PC-3 (cell line): ENCODE data around the gene SRPX. TPM values are rescaled to one million over a fixed set of nuclear protein-coding genes. Genes with fewer than 3 reads are reported as not detected.
A peak's percentile ranks its signal among the peaks of the same experiment; 100 is the strongest.

Experiments
- ATAC-seq: fragments of 200-7000 bp; cut with Tn5 transposase; 2 replicates; pipeline ENCODE4 v1.9.1; 2020; ENCODE audit warnings: mild to moderate bottlenecking, moderate library complexity
- BruUV-seq: library from RNA; stranded (reverse); fragments of 400-500 nt; replicated peaks from 2 replicates; lab custom pipeline; 2021; lab: Mats Ljungman, UMichigan
- CTCF ChIA-PET: fragments of 300-600 bp; sonication (Branson Sonifier 250); formaldehyde crosslinking; loops from one replicate; lab custom pipeline; 2022; ENCODE audit warnings: antibody characterized with exemption; lab: Charles Lee
- POLR2A ChIA-PET: fragments of 300-600 bp; sonication (Branson Sonifier 250); formaldehyde crosslinking; loops from one replicate; lab custom pipeline; 2022; ENCODE audit warnings: antibody characterized with exemption; ENCODE audit not compliant: unreplicated experiment; lab: Charles Lee
- DNase-seq: peaks from one replicate; pipeline ENCODE4 v3.0.0-alpha.2; 2015
- H2AFZ ChIP-seq: fragments of 300-600 bp; sonication (generic); 2 replicates; pipeline ENCODE4 v1.6.0; 2016; ENCODE audit warnings: antibody characterized with exemption, low read length
- H3F3A ChIP-seq: fragments of 300-600 bp; sonication (generic); one replicate; pipeline ENCODE4 v1.6.0; 2017; ENCODE audit warnings: antibody characterized with exemption, low read length, control low read depth, mild to moderate bottlenecking; ENCODE audit not compliant: unreplicated experiment
- H3K27ac ChIP-seq: fragments of 300-600 bp; sonication (generic); 2 replicates; pipeline ENCODE4 v1.5.1; 2016; ENCODE audit warnings: mild to moderate bottlenecking, low read length
- H3K27me3 ChIP-seq: fragments of 300-600 bp; sonication (generic); 2 replicates; pipeline ENCODE4 v1.6.1; 2016; ENCODE audit warnings: low read length, mixed read lengths
- H3K36me3 ChIP-seq: fragments of 300-600 bp; sonication (generic); 2 replicates; pipeline ENCODE4 v1.6.1; 2016; ENCODE audit warnings: low read depth, mixed run types, low read length, mixed read lengths
- H3K4me1 ChIP-seq: fragments of 300-600 bp; sonication (generic); 2 replicates; pipeline ENCODE4 v1.5.1; 2016; ENCODE audit warnings: low read length; ENCODE audit not compliant: insufficient read depth
- H3K4me2 ChIP-seq: fragments of 300-600 bp; sonication (generic); 2 replicates; pipeline ENCODE4 v1.6.0; 2016; ENCODE audit warnings: low read length
- H3K4me3 ChIP-seq: fragments of 300-600 bp; sonication (generic); 2 replicates; pipeline ENCODE4 v1.5.1; 2016; ENCODE audit warnings: mild to moderate bottlenecking, low read length, mixed read lengths
- H3K79me2 ChIP-seq: fragments of 300-600 bp; sonication (generic); 2 replicates; pipeline ENCODE4 v1.6.1; 2017; ENCODE audit warnings: low read length, mixed read lengths
- H3K9ac ChIP-seq: fragments of 300-600 bp; sonication (generic); 2 replicates; pipeline ENCODE4 v1.6.0; 2016; ENCODE audit warnings: mild to moderate bottlenecking, low read length
- H3K9me2 ChIP-seq: fragments of 300-600 bp; sonication (generic); replicated peaks from 2 replicates; pipeline ENCODE4 v1.6.1; 2016; ENCODE audit warnings: mixed run types, low read length, mixed read lengths
- H3K9me3 ChIP-seq: fragments of 300-600 bp; sonication (generic); 2 replicates; pipeline ENCODE4 v1.6.1; 2016; ENCODE audit warnings: low read length, mixed read lengths
- H4K20me1 ChIP-seq: fragments of 300-600 bp; sonication (generic); 2 replicates; pipeline ENCODE4 v1.6.1; 2016; ENCODE audit warnings: low read length, mixed read lengths
- EZH2 ChIP-seq: fragments of 300-600 bp; sonication (generic); IDR thresholded peaks from one replicate; pipeline ENCODE4 v1.6.1; 2017; ENCODE audit warnings: antibody characterized with exemption, mild to moderate bottlenecking, low read length; ENCODE audit not compliant: unreplicated experiment
- EZH2phosphoT487 ChIP-seq: fragments of 300-600 bp; sonication (generic); IDR thresholded peaks from 2 replicates; pipeline ENCODE4 v1.6.1; 2018; ENCODE audit warnings: mild to moderate bottlenecking, antibody characterized with exemption, low read length, borderline replicate concordance
- intact Hi-C: fragments of 100-400 bp; cut with micrococcal nuclease; formaldehyde crosslinking; loops from 2 replicates; pipeline ENCODE4 v1.9.0; 2023
- total RNA-seq: library from RNA; depleted of rRNA; stranded (reverse); fragments of >200 nt; gene quantifications from 2 replicates; pipeline ENCODE4 v1.2.3, GENCODE V29; 2014
- TF ChIP-seq, protein P1 (sequence below): fragments of 300-600 bp; sonication (generic); conservative IDR thresholded peaks from 2 replicates; pipeline ENCODE4 v1.5.1; 2017; ENCODE audit warnings: antibody characterized with exemption, low read depth, mild to moderate bottlenecking, low read length

SRPX gene
- total RNA-seq, 1 experiment from 2014 or later = 5.0 TPM

DNA sequence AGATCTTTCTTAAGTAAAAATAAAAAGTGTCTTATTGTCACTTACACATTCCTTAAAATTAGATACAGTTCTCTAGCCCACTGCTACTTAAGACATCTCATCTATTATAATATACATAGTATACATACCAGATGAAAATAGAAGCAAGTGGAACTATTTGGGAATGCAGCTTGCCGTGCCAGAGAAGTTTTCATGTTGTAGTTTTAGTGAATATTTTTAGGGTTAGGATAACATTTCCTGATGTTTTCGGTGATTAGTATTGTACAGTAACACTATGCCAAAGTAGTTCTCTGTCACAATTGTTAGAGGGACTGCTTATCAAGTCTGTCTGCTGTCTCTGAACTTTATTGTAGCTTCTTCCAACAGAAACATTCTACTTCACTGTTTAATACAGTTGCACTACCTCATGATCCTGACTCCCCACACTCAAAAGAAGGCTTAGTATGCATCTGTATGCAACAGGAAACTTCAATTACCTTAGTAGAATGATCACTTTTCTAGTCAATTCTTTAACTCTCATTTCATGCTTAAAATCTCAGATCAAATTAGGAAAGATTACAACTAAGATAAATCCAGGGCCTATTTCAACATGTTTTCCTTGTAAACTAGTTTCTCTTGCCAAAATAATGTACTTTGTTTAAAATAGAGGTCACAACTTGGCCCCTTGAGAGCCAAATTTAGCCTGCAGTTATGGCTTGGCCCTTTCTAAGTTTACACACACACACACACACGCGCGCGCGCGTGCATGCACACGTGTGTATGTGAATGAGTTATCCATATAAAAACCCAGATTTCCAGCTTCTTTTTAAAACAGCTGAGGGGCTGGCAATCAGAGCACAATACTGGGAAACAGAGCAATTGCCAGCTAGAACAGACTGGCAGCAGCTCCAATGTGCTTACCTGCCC lies 42.3 kb upstream of the SRPX start:
- DNase-seq (no peak), ATAC-seq (no peak)
- Histone ChIP-seq H3K4me2 (no peak overlapping the region), H3K9ac (no peak overlapping the region), H3K36me3 (no peaks in the 10 kb centered on the region), H3K4me1 (no peaks in the 10 kb centered on the region), H4K20me1 (no peaks in the 10 kb centered on the region), H3K9me2 (no peaks in the 10 kb centered on the region), H3K9me3 (no peaks in the 10 kb centered on the region), H3K27ac (no peak overlapping the region), H3K4me3 (no peak overlapping the region), H2AFZ (no peak overlapping the region), H3F3A (no peaks in the 10 kb centered on the region), H3K79me2 (no peaks in the 10 kb centered on the region), H3K27me3 (no peaks in the 10 kb centered on the region)
- no TSS peak for BruUV-seq
- POLR2A ChIA-PET = no interaction called here
- intact Hi-C loops = loop anchor here (1.0 kb wide), 1 partner anchor 25 kb away; no protein-coding TSS in a partner anchor
- TF ChIP-seq EZH2phosphoT487 (no peak), EZH2 (no peak)
- TF ChIP-seq, protein P1, sequence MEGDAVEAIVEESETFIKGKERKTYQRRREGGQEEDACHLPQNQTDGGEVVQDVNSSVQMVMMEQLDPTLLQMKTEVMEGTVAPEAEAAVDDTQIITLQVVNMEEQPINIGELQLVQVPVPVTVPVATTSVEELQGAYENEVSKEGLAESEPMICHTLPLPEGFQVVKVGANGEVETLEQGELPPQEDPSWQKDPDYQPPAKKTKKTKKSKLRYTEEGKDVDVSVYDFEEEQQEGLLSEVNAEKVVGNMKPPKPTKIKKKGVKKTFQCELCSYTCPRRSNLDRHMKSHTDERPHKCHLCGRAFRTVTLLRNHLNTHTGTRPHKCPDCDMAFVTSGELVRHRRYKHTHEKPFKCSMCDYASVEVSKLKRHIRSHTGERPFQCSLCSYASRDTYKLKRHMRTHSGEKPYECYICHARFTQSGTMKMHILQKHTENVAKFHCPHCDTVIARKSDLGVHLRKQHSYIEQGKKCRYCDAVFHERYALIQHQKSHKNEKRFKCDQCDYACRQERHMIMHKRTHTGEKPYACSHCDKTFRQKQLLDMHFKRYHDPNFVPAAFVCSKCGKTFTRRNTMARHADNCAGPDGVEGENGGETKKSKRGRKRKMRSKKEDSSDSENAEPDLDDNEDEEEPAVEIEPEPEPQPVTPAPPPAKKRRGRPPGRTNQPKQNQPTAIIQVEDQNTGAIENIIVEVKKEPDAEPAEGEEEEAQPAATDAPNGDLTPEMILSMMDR = no peak
- CTCF ChIA-PET = no interaction called here

DNA sequence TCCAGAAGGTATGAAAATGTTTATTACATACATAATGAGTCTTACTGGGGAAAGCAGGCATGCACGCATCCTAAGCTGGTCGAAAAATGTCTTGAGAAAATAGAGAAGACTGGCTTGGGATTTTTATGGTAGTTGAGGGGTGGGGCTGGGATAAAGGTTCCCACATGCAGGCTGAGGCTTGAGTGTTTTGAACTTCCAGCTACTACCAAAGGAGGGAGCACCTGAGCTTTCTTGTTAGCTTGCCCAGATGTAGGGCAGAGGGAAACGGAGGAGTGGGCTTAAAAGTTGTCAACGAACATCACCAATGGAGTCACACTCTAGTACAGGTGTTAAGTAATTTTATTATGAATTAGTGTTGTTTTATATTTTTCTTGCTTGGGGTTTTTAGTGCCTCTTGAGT lies 39.6 kb upstream of the SRPX start:
- no peak overlapping the region for H3K27ac ChIP-seq
- H3K4me3 ChIP-seq = no peak overlapping the region
- H3K4me2 ChIP-seq = no peak overlapping the region
- no peaks in the 10 kb centered on the region for H4K20me1 ChIP-seq
- TF ChIP-seq, protein P1 = peak; percentile 72
- no peak for TF ChIP-seq EZH2
- ATAC-seq (peak; percentile 64), DNase-seq (peak; percentile 64)
- H3K9me2 ChIP-seq = no peaks in the 10 kb centered on the region
- CTCF ChIA-PET = interaction anchor here (0.6 to 1.2 kb wide), 3 partner anchors 22 to 67 kb away, joined by 6 to 10 read pairs (median 9); partner anchors contain the start of gene RPGR
- no TSS peak for BruUV-seq
- H3K27me3 ChIP-seq = no peaks in the 10 kb centered on the region
- POLR2A ChIA-PET = interaction anchor here (0.6 kb wide), 1 partner anchor 66 kb away, joined by 4 read pairs; no protein-coding TSS in a partner anchor
- H2AFZ ChIP-seq = no peak overlapping the region
- no peaks in the 10 kb centered on the region for H3K36me3 ChIP-seq
- H3K79me2 ChIP-seq = no peaks in the 10 kb centered on the region
- no peak overlapping the region for H3K9ac ChIP-seq
- intact Hi-C loops = loop anchor here (2.0 kb wide), 1 partner anchor 67 kb away; the partner anchor contains the start of gene RPGR
- H3K9me3 ChIP-seq = no peaks in the 10 kb centered on the region
- H3F3A ChIP-seq = no peaks in the 10 kb centered on the region
- H3K4me1 ChIP-seq = no peaks in the 10 kb centered on the region

DNA sequence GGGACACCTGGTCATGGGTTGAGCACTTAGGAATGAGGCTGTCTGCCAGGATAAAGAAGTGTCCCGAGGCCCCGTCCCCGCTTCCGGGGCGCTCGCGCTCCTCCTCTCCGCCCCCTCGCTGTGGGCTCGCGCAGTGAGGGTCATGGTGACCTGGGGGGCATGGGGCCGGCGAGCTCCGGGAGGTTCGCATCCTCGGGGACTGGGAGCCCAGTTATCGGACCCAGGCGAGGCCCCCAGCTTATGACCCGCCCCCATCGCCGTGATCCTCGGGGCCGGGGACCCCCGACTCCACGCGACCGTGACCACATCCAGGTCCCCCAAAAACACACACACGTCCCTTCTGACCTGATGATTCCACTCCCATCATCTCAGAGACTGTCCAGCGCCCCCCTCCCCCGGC lies 35.3 kb upstream of the SRPX start:
- TF ChIP-seq EZH2phosphoT487 = no peak
- no peak for TF ChIP-seq EZH2
- TF ChIP-seq, protein P1 = no peak
- H3K4me3 ChIP-seq = no peak overlapping the region
- H4K20me1 ChIP-seq = no peaks in the 10 kb centered on the region
- intact Hi-C loops = no loop called here
- H3K9ac ChIP-seq = no peak overlapping the region
- BruUV-seq = no TSS peak
- ATAC-seq = no peak
- H3K36me3 ChIP-seq = no peaks in the 10 kb centered on the region
- no peaks in the 10 kb centered on the region for H3K9me2 ChIP-seq
- H3K9me3 ChIP-seq = no peaks in the 10 kb centered on the region
- ChIA-PET CTCF (interaction anchor here (0.5 kb wide), 1 partner anchor 154 kb away, joined by 3 read pairs; no protein-coding TSS in a partner anchor), POLR2A (no interaction called here)
- H3K4me2 ChIP-seq = no peak overlapping the region
- no peak overlapping the region for H3K27ac ChIP-seq
- H3K27me3 ChIP-seq = no peaks in the 10 kb centered on the region
- H3K79me2 ChIP-seq = no peaks in the 10 kb centered on the region
- no peaks in the 10 kb centered on the region for H3K4me1 ChIP-seq
- no peaks in the 10 kb centered on the region for H3F3A ChIP-seq
- DNase-seq = no peak
- no peak overlapping the region for H2AFZ ChIP-seq
